ENCODE data around the gene ECI1. TPM values are rescaled to one million over a fixed set of nuclear protein-coding genes. Genes with fewer than 3 reads are reported as not detected.

Gene ECI1
- total and polyA plus RNA-seq, 2 of the 4 experiments (the other 2 are of a cell fraction): 20.3 to 30.1 TPM

DNA sequence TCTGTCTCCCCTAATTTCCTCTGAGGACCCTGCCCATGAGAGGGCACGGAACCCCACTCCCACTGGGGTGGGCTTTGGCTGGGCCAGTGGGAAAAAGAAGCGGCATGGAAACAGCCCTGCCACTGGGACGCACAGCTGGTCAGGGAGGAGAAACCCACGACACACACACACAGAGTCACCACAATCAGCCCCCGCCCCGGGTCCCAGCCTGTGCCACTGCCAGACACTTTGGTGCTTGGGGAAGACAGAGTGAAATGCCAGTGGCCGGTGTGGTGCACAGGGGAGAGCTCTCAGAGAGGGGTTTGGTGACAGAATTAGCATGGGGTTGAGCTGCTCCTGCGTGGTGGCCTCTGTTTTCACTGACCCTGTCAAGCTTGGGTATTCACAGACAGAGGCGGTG, 47.2 kb upstream of the ECI1 start:
- H3K27ac ChIP-seq (ENCODE audit: insufficient read depth, low read length): no peak overlapping the region
- H2BK120ac ChIP-seq (ENCODE audit: low read depth, low read length): no peak overlapping the region
- no peak overlapping the region for H3K9ac ChIP-seq (ENCODE audit: low read depth, low read length)
- H3K56ac ChIP-seq (ENCODE audit: extremely low read depth, insufficient read depth, low read length): no peak overlapping the region
- H2BK15ac ChIP-seq (ENCODE audit: low read depth, low read length): no peak overlapping the region
- H4K91ac ChIP-seq (ENCODE audit: insufficient read depth, low read depth, low read length): no peak overlapping the region
- H3K9me1 ChIP-seq (ENCODE audit: insufficient read depth, low read length): no peaks in the 10 kb centered on the region
- dilution Hi-C loops (cut with HindIII; ENCODE audit: low sequenced_read_pairs, unreplicated experiment): no loop called here
- intact Hi-C loops (cut with micrococcal nuclease): no loop called here
- no peaks in the 10 kb centered on the region for H3K4me1 ChIP-seq (ENCODE audit: control insufficient read depth, insufficient read depth, low read length)
- peaks cover 16% of the 10 kb centered on the region for H3K27me3 ChIP-seq (ENCODE audit: control insufficient read depth, insufficient read depth, low read length)
- WGBS, 2 experiments (ENCODE audit: extremely low coverage in 2 of 2, insufficient read length in 1 of 2): no CpG with 5 or more reads among the region's 9 CpGs
- H3K36me3 ChIP-seq (ENCODE audit: control insufficient read depth, insufficient read depth, low read length): no peaks in the 10 kb centered on the region
- TF ChIP-seq BHLHE40 (IDR thresholded peaks at IDR 0.05; ENCODE audit: low read depth, low read length) (no peak), MAFK (IDR thresholded peaks at IDR 0.05; ENCODE audit: low read depth, low read length) (no peak), POLR2A (IDR thresholded peaks at IDR 0.05; ENCODE audit: low read depth, low read length) (no peak), SMC3 (IDR thresholded peaks at IDR 0.05; ENCODE audit: low read depth, low read length) (no peak)
- TF ChIP-seq, protein P1, sequence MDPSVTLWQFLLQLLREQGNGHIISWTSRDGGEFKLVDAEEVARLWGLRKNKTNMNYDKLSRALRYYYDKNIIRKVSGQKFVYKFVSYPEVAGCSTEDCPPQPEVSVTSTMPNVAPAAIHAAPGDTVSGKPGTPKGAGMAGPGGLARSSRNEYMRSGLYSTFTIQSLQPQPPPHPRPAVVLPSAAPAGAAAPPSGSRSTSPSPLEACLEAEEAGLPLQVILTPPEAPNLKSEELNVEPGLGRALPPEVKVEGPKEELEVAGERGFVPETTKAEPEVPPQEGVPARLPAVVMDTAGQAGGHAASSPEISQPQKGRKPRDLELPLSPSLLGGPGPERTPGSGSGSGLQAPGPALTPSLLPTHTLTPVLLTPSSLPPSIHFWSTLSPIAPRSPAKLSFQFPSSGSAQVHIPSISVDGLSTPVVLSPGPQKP (IDR thresholded peaks at IDR 0.05; ENCODE audit: borderline replicate concordance, low read depth, low read length): no peak
- TF ChIP-seq, protein P2, sequence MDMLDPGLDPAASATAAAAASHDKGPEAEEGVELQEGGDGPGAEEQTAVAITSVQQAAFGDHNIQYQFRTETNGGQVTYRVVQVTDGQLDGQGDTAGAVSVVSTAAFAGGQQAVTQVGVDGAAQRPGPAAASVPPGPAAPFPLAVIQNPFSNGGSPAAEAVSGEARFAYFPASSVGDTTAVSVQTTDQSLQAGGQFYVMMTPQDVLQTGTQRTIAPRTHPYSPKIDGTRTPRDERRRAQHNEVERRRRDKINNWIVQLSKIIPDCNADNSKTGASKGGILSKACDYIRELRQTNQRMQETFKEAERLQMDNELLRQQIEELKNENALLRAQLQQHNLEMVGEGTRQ (IDR thresholded peaks at IDR 0.05; ENCODE audit: low read depth, low read length): no peak
- BruUV-seq (replicated peaks): no TSS peak
- H2AK5ac ChIP-seq (ENCODE audit: low read depth, low read length): no peak overlapping the region
- DNase-seq (no peak), ATAC-seq (ENCODE audit: low read depth) (no peak)
- H3K4ac ChIP-seq (ENCODE audit: low read depth, low read length): no peak overlapping the region
- no peak overlapping the region for H2BK20ac ChIP-seq (ENCODE audit: low read depth, low read length)
- H3K4me3 ChIP-seq (ENCODE audit: insufficient read depth, low read depth, low read length): no peak overlapping the region
- H2AK9ac ChIP-seq (replicated peaks; ENCODE audit: low read depth, low read length, poor library complexity): no peak overlapping the region
- no peak overlapping the region for H4K8ac ChIP-seq (ENCODE audit: low read depth in 2 of 2, low read length in 2 of 2)
- ChIA-PET CTCF (no interaction called here), POLR2A (ENCODE audit: unreplicated experiment) (no interaction called here)
- H4K20me1 ChIP-seq (ENCODE audit: insufficient read depth, low read length): no peaks in the 10 kb centered on the region
- H3K23ac ChIP-seq (ENCODE audit: low read depth, low read length): no peak overlapping the region
- no peak overlapping the region for H4K5ac ChIP-seq (ENCODE audit: low read depth, low read length)
- H3K9me3 ChIP-seq (ENCODE audit: control insufficient read depth, insufficient read depth, low read length): no peaks in the 10 kb centered on the region
- in situ Hi-C loops (cut with MboI; ENCODE audit: low sequenced_read_pairs): no loop called here
- H2BK5ac ChIP-seq (ENCODE audit: low read depth, low read length, poor library complexity, severe bottlenecking): no peak overlapping the region
- H2AFZ ChIP-seq (replicated peaks; ENCODE audit: low read length, poor library complexity): no peak overlapping the region
- no peak overlapping the region for H3K18ac ChIP-seq (ENCODE audit: low read depth, low read length)
- H3K79me1 ChIP-seq (ENCODE audit: low read depth in 1 of 2, low read length in 2 of 2): no peaks in the 10 kb centered on the region
- H3K4me2 ChIP-seq (ENCODE audit: low read depth, low read length): no peak overlapping the region
- no peak overlapping the region for H3K14ac ChIP-seq (replicated peaks; ENCODE audit: low read depth, low read length)

Data from IMR-90 (cell line).